AG10803 (cell line): ENCODE results near the gene FRAT2.

Experiments
- DNase-seq: peaks from one replicate; pipeline ENCODE4 v3.0.0; 2010; ENCODE audit warnings: low read depth
- H3K4me3 ChIP-seq: 2 replicates; pipeline ENCODE4 v1.5.1; 2011; ENCODE audit warnings: mild to moderate bottlenecking, low read length, control low read depth
- TF ChIP-seq, protein P1 (sequence below): conservative IDR thresholded peaks from 2 replicates; pipeline ENCODE4 v1.5.1; 2011; ENCODE audit warnings: mild to moderate bottlenecking, low read length, control low read depth, inconsistent platforms

The FRAT2 gene

DNA sequence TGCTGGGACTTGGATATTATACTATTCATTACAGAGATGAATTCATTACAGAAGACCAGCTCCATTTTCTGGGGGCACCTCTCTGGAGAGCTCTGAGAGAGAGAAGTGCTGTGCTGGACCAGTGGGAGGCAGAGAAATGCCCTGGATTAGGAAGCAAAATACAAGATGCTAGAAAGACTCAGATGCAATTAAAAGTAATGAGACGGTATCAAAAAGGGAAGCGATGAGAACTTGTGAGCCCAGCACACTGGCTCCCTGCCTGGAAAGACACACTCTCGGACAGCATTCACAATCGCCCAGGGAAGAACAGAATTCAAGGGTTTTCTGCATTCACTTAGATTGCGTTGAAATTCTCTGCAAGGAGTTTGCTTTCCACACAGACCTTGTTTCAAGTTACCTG lies 3.5 kb upstream of the FRAT2 start:
- no peak for DNase-seq
- TF ChIP-seq, protein P1, sequence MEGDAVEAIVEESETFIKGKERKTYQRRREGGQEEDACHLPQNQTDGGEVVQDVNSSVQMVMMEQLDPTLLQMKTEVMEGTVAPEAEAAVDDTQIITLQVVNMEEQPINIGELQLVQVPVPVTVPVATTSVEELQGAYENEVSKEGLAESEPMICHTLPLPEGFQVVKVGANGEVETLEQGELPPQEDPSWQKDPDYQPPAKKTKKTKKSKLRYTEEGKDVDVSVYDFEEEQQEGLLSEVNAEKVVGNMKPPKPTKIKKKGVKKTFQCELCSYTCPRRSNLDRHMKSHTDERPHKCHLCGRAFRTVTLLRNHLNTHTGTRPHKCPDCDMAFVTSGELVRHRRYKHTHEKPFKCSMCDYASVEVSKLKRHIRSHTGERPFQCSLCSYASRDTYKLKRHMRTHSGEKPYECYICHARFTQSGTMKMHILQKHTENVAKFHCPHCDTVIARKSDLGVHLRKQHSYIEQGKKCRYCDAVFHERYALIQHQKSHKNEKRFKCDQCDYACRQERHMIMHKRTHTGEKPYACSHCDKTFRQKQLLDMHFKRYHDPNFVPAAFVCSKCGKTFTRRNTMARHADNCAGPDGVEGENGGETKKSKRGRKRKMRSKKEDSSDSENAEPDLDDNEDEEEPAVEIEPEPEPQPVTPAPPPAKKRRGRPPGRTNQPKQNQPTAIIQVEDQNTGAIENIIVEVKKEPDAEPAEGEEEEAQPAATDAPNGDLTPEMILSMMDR = no peak
- no peak overlapping the region for H3K4me3 ChIP-seq

DNA sequence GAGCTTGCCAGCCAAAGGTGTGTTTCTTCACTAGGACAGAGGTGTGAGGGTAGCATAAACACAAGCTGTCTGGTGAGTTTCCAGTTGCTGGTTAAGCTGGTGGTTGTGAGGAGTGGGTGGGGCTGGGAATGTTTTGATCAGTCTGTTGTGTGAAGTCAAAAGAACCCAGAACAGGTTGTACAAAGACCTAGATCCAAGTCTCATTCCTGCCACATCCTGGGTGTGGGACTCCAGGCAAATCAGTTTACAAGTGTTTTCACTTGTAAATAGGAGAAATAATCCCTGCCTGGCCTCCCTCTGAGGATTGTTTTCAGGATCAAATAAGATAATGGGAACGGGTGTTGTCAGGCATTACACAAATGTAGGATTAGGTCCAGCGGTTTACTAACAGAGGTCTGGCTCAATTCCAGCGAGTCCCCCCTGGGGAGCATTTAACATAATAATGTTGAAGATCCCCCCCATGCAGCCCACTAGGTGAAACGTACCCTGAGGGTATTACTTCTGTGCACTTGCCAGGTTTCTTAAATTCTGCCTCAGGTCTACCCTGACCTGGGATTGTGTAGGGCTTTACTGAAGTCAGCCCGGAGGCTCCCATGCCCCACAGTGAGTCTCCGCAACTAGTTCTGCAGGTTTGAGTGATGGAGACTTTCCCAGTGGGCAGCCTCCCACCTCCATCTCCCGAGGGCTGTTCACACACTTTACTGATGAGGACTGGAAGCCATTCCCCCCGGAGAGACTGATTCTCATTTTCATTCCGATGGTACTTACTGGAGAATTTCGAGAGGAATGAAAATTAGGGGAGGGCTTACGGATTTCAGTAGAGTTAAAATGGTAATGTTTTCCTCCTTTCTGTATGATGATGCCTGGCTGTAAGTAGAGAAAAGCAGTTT lies 2.7 kb upstream of the FRAT2 start:
- no peak for DNase-seq
- TF ChIP-seq, protein P1 = no peak
- no peak overlapping the region for H3K4me3 ChIP-seq

DNA sequence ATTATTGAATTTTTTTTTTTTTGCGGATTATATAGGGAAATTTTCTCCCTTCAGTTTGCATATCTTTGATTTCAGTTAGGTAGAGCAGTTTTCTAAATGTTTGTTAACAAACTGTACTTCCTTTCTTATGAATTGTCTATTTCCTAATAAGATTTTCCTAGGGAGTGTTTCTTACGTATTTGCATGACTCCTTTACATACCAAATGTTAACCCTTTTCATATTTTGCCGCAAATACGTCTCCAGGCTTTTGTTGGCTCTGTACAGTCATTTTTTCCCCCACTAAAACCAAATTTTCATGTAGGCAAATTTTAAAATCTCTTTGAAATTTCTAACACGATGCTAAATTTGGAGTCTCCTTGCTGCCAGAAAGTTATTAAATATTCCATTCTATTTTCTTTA lies 1.9 kb upstream of the FRAT2 start:
- TF ChIP-seq, protein P1 = no peak
- no peak overlapping the region for H3K4me3 ChIP-seq
- peak; percentile 17 for DNase-seq

DNA sequence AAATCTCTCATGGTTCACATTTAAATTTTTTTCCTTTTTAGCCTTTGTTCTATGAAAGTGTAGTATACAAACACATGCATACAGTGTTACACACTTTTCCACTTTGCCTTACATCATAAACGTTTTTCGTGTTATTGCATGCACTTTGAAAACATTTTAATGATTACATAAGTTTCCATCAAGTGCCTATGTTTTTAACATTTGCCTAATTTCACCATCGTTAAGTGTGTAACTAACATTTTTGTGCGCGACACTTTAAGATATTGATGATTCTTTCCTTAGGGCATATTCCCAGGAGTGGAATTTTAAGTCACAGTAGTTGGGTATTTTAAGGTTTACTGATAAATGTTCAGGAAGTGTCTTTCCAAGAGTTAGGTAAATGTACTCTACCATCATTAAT lies 1.5 kb upstream of the FRAT2 start:
- no peak for DNase-seq
- no peak overlapping the region for H3K4me3 ChIP-seq
- TF ChIP-seq, protein P1 = no peak

DNA sequence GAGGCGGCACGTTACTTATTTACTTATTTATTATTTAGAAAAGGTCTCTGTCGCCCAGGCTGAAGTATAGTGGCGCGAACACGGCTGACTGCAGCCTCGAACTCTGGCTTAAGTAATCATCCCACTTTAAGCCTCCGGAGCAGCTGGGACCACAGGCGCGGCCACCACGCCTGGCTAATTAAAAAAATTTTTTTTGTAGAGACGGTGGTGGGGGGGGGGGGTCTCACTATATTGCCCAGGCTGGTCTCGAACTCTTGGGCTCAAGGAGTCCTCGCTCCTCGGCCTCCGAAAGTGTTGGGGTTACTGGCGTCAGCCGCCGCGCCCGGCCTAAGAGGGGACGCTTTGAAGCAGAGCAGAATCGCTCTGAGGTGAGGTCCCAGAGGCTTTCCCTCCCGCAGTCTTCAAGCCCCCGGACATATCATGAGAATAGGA lies 675 bp upstream of the FRAT2 start:
- no peak for DNase-seq
- TF ChIP-seq, protein P1 = no peak
- H3K4me3 ChIP-seq = peak overlapping the region; percentile 73

DNA sequence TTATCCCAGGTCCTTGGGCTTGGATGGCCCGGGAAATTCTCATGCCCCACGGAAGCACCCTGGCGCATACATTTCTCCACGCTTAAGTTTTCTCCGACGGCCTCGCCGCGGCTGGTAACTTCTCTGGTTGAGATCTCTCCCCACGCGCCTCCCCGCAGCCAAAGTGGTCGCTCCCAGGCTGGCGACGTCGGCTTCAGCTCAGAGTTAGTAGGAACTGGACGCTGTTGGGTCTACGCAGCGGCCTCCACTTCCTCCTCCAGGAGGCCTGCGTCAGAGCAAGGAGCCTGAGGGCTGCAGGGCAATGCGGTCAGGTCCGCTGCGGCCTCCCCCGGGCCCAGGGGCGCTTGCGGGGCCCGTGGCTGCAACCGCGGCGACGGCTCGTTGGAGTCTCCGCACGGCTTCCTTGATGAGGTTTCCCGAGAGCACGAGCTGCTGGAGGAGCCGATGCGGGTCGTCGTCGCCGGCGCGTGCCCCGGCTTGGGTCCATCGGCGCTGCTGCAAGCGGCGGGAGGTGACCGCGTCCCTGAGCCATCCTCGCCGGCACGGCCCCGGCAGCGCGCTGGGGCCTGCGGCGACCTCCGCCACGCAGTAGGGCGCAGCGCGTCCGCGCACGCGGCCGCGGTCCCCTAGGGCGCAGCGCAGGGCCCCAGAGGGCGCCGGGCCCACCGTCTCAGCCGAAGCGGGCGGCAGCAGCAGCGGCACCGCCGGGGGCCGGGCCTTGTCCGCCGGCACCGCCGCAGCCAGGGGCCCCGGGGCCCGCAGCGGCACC lies 744 bp downstream of the FRAT2 start:
- peak overlapping the region; percentile 73 for H3K4me3 ChIP-seq
- DNase-seq = peak; percentile 32
- TF ChIP-seq, protein P1 = no peak; the same call in 1 of the 2 replicates

DNA sequence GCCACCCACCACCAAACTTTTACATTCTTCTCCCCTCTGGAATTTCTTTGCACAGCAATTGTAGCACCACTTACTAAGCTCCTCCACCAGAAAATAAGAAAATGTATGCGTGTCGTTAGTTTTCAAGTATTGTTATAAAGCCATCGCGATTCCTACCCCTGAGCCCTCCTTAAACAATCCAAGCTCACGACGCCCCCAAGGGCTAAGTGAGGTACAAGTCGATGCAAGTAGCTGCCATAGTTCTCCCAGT lies 1.3 kb downstream of the FRAT2 start:
- no peak for DNase-seq
- TF ChIP-seq, protein P1 = peak; percentile 32
- peak overlapping the region; percentile 73 for H3K4me3 ChIP-seq
